Superior temporal gyrus (tissue), 1 donor: ENCODE results near the gene NADK.

Experiments used
- DNase-seq: peaks from one replicate; pipeline ENCODE4 v3.0.0-alpha.2; 2016; ENCODE audit errors: extremely low spot score

The NADK gene

DNA sequence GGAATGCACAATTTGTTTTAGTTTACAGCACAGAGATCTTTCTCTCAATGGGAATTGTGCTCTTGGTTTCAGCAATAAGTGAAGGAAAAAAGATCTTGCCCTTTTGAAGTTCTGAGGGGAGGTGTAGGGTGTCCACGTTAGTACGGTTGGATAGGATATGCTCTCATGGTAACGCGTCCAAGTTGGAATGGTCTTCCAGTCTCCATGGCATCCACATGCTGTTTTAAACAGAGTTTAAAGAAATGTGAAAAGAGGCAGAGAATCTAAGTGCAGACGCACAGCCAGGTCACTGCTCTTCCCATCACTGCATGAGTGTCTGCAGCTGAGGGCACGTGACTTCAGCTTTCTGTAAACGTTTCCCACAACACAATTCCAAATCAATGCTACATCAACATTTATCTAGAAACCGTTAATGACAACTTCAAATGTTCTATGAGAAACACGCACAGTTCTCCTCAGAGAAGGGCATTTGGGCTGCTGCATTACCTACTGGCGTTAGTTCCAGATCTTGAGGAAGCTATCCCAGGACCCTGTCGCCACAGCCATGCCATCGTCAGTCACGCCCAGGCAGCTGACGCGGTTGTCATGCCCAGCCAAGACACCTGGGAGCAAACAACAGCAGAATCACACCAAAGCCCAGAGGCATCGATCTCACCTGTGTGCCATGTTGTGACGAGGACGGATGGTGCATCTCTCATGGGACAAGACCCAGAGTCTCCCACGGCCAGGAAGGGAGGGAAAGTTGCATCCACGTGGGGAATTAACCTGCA is 8.8 kb upstream of the NADK start:
- DNase-seq = no peak

DNA sequence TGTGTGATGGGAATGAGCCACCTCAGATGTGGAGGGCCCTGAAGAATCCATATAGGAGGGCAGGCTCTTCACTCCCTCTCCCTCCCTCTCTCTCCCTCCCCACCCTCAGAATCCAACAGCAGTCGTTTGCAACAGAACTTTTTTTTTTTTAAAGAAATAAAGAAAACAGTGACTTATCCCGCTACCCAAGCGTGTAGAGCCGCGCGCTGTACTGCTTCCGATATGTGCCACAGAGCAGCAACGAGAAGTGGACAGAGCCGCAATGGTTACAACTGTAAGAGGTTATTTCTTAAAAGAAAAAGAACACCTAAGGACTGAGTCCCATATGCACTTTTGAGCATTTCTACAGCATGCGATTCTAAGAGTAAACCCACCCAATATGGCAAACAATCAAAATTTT is 7.4 kb upstream of the NADK start:
- no peak for DNase-seq

DNA sequence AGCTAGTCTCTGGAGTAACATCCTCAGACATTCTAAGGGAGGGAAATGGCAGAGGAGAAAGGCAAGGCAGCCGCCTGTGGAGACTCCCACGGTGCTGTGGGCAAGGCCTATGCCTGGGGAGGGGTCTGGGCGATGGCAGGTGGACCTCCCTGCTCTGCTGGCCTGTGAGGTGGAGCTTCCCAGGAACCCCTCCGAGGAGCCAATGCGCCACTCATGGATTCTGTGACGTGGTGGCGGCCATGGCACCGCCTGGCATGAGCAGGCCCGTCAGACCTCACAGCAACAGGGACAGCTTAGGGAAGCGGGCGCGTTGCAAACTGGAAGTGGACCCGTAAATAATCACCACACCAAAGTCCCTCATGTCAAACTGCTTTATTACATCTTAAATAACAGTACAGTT is 6.7 kb upstream of the NADK start:
- DNase-seq = no peak

DNA sequence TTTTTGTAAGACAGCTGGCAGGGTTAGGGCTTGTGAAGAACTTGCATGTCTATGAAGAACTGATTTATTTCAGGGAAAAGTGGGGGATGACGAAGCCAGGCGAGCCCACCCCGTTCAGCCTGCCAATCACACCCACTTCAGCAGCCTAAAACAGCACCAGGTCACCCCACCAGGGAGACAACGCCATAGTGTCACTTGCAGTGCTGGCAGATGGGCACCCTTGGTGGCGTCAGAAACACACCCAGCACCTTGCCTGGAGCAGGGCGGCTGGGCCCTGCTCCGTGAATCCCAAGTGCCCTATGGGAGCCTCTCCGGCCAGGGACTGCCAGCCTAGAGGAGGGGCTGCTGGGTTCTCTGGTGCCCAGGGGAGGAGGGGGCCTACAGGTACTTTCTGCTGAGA is 5.0 kb upstream of the NADK start:
- DNase-seq = no peak

DNA sequence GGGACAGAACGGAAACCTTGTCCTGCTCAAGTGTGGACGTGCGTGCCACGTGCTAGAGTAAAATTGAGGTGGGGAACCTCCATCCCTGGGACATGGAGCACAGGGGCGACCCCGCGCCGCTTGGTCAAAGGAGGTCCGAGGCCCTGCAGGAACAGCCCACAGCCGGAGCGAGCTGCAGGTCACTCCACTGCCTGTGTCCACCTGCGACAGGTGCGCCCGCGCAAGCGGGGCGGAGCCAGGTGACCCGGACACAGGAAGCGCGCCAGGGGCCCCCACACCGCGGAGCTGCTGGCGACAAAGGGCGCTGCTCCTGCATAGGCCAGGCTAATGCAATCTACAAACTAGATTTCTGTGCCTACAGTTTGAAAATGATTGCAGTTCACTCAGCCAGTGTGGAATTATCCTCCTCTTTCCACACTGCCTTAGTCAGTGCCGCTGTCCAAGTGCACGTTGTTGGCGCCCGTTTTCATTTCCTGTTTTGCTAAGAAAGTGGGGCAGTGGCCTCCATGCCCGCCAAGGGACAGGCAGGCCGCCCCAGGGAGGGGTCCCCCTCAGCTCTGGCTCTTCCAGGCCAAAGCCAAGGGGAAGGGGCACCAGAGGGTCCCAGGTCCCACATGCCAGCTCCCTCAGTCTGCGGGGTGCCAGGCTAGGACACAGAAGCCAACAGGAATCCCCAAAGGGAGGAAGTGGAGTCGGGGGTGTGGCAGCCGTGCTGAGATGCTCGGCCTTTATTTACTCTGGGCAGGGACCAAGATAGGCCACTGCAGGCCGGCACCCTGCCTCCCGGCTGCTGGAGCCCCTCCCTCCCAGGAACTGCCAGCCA is 4.3 kb upstream of the NADK start:
- peak; percentile 26 for DNase-seq

DNA sequence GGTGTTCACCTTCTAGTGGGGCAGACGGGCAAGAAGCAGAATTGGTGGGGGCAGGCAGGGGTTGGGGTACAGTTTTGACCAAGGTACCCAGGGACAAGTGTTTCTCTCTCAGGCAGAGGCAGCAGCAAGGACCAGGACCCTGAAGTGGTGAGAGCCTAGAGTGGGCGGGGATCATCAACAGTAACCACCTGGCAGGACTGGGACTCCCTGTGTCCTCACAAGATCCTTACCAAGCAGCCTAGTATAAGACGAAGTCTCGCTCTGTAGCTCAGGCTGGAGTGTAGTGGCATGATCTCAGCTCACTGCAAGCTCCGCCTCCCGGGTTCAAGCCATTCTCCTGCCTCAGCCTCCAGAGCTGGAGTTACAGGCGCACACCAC is 3.2 kb upstream of the NADK start:
- no peak for DNase-seq

DNA sequence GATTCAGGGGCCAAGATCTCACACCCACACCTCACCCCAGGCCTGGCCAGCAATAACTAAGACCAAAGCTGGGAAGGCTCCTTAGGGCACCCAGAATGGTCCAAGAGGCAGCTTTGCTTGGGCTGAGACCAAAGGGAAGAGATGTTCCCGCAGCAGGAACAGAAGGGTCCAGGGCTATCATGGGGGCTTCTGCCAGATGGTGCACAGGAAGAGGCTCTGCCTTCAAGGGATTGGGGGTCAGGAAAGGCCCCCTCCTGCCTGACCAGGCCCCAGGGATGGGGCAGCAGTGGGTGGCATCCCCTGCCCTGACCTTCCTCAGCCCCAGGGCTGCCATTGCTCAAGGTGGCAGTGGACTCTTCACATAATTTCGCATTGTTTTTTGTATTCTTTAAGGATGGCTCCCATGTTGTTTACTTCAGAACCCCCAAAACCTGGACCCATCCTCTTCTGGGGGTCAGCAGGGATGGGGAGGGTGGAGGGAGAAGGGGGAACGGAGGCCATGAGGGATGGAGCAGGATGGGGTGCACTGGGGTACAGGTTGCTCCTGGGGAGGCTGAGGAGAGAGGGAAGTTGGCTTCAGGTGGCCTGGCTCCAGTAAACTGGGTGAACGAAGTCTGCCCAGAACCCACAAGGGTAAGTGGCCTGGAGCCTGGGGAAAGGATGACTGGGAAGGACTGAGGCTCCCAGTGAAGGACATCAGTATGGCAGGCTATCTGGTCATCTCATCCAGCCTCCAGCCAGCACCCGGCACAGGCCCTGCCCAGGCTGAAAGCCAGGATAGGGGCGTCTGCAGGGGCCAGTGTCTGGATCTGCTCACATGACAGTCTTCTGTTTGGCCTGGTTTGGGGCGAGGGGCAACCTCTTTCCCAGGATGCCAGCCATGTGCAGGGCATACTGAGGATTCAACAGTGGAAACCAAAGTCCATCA is 2.6 kb upstream of the NADK start:
- DNase-seq = no peak

DNA sequence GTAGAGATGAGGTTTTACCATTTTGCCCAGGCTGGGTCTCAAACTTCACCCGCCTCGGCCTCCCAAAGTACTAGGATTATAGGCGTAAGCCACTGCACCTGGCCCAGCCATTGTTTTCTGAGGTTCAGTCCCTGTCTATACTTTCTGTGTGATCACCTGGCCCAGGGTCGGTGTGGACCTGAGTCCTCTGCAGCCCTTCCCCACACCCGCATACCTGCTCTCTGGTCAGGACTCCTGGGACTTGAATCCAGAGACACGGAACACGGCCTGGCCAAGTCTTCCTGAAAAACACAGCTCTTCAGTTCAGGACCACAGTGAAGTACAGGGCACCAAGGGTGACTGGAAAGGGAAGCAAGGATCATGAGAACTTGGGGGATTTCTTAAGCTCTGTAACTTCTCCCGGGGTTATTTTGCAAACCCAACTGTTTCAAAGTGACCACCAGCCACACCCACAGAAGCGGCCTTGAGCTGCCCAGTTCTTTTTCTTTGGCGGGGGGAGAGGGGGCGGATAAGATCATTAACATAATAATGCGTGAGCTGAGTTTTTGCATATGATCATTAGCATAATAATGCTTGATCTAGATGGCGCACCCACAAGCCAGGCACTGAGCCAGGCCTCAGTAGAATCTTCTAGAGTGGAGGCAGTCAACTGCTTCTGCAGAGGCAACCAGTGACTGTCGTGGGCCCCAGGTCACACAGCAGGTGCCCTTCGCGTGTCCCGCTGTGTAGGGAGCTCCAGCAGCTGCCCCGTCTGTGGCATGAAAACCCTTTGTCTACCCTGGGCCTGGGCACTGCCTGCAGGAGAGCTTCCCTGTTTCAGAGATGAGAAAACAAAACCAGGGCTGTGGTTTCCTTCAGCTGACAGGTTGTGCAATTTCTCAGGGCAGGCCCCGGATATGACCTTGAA is 1.7 kb upstream of the NADK start:
- DNase-seq = no peak

DNA sequence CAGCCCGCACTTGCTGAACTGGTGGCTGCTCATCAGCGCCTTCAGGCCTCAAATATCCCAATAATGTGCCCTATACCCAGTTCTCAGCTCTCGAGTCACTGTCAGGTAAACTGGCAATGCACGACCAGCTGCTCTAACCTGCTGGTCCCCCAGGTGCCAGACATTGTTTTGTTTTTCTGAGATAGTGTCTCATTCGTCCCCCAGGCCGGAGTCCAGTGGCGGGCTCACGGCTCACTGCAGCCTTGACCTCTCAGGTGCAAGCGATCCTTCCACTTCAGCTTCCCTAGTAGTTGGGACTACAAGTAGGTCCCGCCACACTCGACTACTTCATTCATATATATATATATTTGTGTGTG is 1.0 kb upstream of the NADK start:
- DNase-seq = no peak

DNA sequence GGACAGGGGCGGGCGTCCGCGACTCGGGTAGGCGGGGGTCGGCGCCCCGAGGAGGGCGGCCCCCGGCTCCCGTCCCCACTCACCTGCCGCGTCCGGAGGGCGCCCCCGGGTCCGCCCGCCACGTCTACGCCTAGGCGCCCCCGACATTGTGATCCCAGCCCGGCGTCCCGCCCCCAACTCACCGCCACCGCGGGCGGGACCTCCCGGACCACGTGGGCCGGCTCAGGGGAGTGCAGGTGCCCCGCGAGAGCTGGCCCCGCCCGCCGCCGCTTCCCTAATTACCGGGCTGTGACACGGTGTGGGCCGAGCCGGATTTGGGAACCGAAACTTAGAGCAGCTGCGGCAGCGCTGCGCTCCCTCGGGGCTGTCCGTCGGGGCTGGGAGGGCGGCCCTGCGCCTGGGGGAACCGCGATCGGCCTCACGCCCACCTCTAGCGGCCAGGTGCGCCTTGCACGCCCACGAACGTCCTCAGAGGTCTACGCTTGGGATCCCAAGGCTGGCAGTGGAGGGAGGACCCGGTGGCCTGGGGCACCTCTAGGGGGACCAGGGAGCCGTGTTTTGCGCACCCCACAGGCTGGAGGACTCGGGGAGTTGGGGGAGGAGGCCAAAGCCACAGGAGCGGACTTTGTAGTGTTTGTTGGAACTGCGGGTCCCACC is 521 bp upstream of the NADK start:
- DNase-seq = no peak

DNA sequence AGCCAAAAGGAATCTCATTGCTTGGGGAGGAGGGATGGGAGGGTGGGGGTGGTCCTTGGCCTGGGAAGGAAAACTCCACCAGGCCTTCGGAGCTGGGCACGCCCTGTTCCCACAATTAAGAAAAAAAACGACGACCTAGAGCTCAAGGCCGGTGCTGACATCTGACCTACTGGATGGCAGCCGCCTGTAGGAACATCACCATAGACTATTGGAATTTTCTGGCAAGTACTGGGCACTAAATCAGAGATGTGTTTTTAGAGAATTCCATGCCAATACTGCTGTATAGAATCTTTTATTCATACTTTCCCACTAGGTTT is 729 bp downstream of the NADK start:
- DNase-seq = no peak

DNA sequence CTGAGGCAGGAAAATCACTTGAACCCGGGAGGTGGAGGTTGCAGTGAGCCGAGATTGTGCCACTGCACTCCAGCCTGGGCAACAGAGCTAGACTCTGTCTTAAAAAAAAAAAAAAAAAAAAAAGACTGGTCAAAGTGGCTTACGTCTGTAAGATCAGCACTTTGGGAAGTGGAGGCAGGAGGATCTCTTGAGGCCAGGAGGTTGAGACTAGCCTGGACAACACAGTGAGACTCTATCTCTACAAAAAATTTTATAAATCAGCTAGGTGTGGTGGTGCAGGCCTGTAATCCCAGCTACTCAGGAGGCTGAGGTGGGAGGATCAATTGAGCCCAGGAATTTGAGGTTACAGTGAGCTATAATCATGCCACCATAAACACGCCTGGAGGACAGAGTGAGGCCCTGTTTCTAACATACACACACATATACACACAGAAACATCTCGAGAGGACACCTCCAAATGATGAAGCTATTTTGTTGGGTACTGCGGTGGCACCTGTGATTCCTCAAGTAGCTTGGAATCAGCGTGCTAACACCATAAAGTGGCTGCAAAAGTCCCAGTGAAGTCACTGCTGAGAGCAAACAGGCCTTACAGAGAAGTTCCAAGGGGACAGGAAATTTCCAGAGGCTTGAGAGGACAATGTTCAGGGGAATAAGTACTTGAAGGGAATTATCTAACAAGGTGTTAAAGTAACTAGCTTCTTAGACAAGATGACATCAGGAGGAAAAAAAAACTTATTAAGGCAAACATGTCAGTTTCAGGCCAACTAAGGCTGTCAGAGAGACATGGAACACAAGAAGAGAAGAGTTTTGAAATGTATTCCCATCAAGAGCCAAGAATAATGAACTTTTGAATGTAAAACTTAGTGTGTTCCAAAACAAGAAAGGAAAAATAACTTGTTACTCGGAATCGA is 1.3 kb downstream of the NADK start:
- no peak for DNase-seq

DNA sequence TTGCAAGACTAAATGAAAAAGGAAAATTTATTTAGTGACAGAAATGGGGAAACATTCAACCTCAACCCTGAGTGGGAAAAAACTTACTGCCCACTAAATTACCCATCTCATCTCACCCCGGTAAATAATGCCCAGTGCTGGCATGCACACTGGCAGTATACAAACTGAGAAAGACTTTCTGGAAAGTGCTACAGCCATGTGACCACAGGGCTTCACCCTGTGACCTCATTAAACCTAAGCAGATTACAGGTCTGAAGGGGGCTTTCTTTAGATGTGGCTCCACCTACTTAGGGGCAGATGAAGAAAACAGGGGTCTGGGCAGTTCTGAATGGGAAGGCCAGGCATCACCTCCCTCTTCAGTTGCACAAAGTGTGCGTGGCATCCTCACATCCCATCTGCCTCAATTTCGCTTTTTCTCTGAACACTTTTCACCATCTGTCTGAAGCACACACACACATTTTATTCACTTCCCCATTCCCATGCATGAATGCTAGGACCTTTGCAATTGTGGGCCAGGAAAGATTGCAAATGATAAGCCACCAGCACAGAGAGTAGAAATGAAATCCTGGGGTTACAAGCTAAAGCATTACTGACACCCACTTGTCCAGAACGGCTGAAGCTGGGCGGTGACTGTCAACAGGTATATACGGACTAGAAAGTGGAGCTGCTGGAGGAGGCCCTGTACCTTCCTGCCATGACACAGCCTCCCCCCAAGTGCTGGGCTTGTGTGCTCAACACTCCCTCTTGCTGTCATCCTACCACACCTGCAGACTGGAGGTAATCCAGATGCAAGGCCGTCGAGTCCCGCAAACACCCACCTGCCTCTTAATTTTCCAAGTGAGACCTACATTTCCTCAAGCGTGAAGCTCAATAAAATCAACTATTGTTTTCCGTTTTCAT is 2.7 kb downstream of the NADK start:
- DNase-seq = no peak

DNA sequence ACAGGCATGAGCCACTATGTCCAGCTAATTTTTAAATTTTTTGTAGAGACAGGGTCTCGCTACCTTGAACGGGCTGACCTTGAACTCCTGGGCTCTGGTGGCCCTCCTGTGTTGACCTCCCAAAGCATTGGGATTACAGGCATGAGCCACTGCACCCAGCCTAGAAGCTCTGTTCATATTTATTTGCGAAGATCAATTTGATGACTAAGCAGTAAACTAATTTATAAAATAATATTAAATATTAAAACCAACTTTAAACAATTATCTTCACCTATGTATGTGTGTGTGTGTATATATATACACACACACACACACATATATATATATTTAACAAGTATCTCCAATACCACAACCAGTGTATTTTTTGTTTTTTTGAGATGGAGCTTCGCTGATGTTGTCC is 4.4 kb downstream of the NADK start:
- DNase-seq = no peak

DNA sequence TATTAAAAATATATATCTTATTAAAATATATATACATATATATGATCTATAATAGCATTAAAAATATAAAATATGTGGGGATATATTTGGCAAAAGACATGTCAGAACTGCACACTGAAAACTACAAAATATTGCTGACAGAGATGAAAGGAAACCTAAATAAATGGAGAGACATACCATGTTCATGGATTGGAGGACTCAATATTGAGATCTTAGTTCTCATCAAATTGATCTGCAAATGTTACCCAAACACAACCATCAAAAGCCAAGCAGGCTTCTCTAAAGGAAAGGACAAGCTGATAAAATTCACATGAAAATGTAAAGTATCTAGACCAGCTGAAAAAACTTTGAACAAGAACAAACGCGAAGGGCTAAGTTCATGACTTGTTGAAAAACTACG is 7.2 kb downstream of the NADK start:
- no peak for DNase-seq

DNA sequence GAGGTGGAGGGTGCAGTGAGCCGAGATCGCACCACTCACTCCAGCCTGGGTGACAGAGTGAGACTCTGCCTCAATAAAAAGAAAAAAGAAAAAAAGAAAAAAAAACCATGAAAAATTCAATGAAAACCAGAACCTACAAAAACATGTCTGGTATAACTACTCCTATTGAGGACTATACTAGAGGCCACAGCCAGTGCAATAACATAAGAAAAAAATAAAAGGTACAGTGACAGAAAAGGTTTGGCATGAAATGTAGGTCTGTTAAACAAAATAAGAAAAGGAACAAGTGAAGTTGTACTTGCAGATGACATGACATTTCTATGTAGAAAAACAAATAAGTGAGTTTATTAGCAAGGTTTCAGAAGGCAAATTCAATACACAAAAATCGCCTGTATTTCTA is 8.2 kb downstream of the NADK start:
- no peak for DNase-seq

DNA sequence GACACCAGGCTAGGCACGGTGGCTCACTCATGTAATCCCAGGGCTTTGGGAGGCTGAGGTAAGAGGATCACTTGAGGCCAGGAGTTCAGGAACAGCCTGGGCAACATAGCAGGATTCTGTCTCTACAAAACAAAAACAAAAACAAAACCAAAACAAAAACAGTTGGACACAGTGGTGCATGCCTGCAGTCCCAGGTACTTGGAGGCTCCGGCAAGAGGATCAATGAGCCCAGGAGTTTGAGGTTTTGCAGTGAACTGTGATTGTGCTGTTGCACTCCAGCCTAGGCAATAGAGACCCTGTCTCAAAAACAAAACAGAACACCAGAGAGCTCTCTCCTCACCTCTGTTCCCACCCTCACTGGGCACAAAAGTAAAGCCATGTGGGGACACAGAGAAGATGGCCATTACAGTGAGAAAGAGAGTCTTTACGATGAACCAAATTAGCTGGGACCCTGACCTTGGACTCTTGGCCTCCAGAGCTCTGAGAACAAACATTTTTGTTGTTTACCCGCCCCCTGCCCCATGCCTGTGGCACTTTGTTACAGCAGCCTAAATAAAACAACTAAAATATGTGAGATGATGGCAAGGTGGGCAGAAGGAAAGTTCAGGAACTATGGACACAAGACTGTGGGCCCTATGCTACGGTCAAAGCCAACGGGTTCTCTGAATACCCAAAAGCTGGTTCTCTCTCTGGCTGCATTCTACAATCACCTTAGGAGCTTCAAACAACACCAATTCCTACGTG is 9.8 kb downstream of the NADK start:
- no peak for DNase-seq

DNA sequence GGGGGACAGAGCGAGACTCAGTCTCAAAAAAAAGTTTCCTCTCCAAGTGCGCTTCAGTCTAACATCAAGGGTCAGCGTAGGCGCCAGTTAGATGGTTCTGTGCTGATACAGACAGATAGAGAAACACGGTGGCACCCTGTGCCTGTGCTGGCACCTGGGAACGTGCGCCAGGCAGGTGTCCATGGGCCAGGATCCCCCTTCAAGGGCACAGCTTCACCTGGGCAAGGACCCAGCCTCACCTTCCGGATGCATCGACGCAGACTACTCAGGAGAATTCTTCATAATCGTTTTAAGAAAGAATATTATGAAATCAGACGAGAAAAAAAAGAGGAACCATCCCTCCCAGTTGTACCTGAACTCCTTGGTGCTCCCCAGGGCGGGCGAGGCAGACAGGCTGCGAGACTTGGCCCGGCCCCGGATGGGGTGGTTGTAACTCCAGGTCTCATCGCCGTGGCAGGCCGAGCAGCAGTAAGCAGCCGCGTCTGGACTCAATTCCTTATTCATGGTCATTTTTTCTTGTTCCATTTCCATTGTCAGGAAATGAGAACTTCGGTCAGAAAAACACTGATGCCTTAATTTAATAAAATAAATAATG is 13.3 kb downstream of the NADK start:
- no peak for DNase-seq
